Gastroesophageal sphincter (tissue), 3 donors: ENCODE results near the gene ARHGAP30.

Experiments
- EP300 ChIP-seq: sonication (generic); formaldehyde crosslinking; IDR thresholded peaks from one replicate; pipeline ENCODE4 v1.6.1; 2017; ENCODE audit warnings: antibody characterized with exemption, mild to moderate bottlenecking
- POLR2A ChIP-seq, 2 donors: fragments of 450-650 bp; IDR thresholded peaks; one replicate each; pipeline ENCODE4 v1.6.1; 2017; ENCODE audit warnings: antibody characterized with exemption in 2 of 2, mild to moderate bottlenecking in 2 of 2, moderate library complexity in 1 of 2
- POLR2AphosphoS5 ChIP-seq: sonication (generic); formaldehyde crosslinking; IDR thresholded peaks from one replicate; pipeline ENCODE4 v1.6.1; 2017; ENCODE audit warnings: antibody characterized with exemption
- TF ChIP-seq, protein P1 (sequence below), 4 experiments: fragments of 200-600 bp in 2 of 4; fragments of 450-650 bp in 2 of 4; sonication (generic) in 1 of 4; IDR thresholded peaks; one replicate each; pipeline ENCODE4 v1.5.1; 2017 to 2019; ENCODE audit warnings: antibody characterized with exemption in 4 of 4, mild to moderate bottlenecking in 2 of 4, moderate library complexity in 2 of 4

DNA sequence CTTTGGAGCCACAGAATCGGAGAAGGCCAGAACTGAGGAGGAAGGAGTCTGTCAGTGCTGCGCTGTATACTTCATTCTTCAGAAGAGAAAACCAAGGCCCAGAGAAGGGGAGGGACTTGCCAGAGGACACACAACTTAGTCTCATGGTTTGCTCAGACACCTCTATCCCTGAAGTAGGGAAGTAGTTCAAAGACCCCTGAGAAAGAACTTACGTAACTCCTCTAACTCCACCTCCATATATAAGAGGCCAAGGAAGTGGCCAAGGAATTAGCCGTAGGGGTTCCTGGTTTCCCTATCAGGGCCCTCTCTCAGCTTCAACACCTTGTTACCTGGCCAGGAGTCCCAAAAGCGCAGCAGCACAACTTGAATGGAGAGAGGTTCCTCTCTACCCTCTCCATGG lies 20.2 kb upstream of the ARHGAP30 start:
- TF ChIP-seq, protein P1, sequence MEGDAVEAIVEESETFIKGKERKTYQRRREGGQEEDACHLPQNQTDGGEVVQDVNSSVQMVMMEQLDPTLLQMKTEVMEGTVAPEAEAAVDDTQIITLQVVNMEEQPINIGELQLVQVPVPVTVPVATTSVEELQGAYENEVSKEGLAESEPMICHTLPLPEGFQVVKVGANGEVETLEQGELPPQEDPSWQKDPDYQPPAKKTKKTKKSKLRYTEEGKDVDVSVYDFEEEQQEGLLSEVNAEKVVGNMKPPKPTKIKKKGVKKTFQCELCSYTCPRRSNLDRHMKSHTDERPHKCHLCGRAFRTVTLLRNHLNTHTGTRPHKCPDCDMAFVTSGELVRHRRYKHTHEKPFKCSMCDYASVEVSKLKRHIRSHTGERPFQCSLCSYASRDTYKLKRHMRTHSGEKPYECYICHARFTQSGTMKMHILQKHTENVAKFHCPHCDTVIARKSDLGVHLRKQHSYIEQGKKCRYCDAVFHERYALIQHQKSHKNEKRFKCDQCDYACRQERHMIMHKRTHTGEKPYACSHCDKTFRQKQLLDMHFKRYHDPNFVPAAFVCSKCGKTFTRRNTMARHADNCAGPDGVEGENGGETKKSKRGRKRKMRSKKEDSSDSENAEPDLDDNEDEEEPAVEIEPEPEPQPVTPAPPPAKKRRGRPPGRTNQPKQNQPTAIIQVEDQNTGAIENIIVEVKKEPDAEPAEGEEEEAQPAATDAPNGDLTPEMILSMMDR (IDR thresholded peaks at IDR 0.05): no peak
- TF ChIP-seq EP300: no peak
- TF ChIP-seq POLR2AphosphoS5: no peak
- no peak for TF ChIP-seq POLR2A (IDR thresholded peaks at IDR 0.05)
